ENCODE measurements around the gene SYT13. TPM values are rescaled to one million over a fixed set of nuclear protein-coding genes. Genes with fewer than 3 reads are reported as not detected.

SYT13 gene
- total and polyA plus RNA-seq, 2 donors (not counting 3 experiments of a cell fraction or from before 2014, with no cell fraction given): not detected

- no peak overlapping the region for H2AFZ ChIP-seq (ENCODE audit: low read depth, low read length)
- ChIA-PET POLR2A (no interaction called here), CTCF (interaction anchor here (0.9 to 2.8 kb wide), 2 partner anchors 194 to 467 kb away, joined by 3 to 10 read pairs; no protein-coding TSS in a partner anchor)
- dilution Hi-C loops (cut with MboI; ENCODE audit: extremely low pct_ligation_motif_present, low sequenced_read_pairs) (no loop called here), intact Hi-C loops (cut with micrococcal nuclease) (no loop called here)
- no peaks in the 10 kb centered on the region for H3K4me1 ChIP-seq (ENCODE audit: control insufficient read depth, extremely low read depth, insufficient read depth, low read length)
- no peak overlapping the region for H3K27ac ChIP-seq (ENCODE audit: insufficient read depth, low read depth, low read length)
- no peaks in the 10 kb centered on the region for H4K20me1 ChIP-seq (replicated peaks; ENCODE audit: control insufficient read depth, extremely low read depth, insufficient read depth, low read length)
- BruUV-seq (replicated peaks): no TSS peak
- H3K4me2 ChIP-seq (ENCODE audit: insufficient read depth, low read length): no peak overlapping the region
- H3K9me1 ChIP-seq (replicated peaks; ENCODE audit: control insufficient read depth, extremely low read depth, insufficient read depth, low read length): no peaks in the 10 kb centered on the region
- H3K79me2 ChIP-seq (ENCODE audit: control insufficient read depth, insufficient read depth, low read length): no peaks in the 10 kb centered on the region
- H3K36me3 ChIP-seq (ENCODE audit: control insufficient read depth in 2 of 2, extremely low read depth in 1 of 2, insufficient read depth in 2 of 2, low read length in 2 of 2): no peaks in the 10 kb centered on the region
- H3K27me3 ChIP-seq (ENCODE audit: control insufficient read depth in 2 of 2, insufficient read depth in 2 of 2, low read length in 2 of 2): peaks cover 0 to 5% of the 10 kb centered on the region in 2 experiments
- DNase-seq (ENCODE audit: low read depth, low spot score) (no peak), FAIRE-seq (no peak)
- H3K9ac ChIP-seq (replicated peaks; ENCODE audit: extremely low read depth, insufficient read depth, low read length): no peak overlapping the region
- H3K4me3 ChIP-seq (replicated peaks in 1 of 3; ENCODE audit: insufficient read depth in 1 of 3, low read depth in 1 of 3, low read length in 3 of 3): no peak overlapping the region
- no peaks in the 10 kb centered on the region for H3K9me3 ChIP-seq (replicated peaks; ENCODE audit: control insufficient read depth, insufficient read depth, low read length)
- TF ChIP-seq GATA2 (IDR thresholded peaks at IDR 0.05; ENCODE audit: insufficient read depth, insufficient read length, low read depth, low read length) (no peak), POLR2AphosphoS5 (IDR thresholded peaks at IDR 0.05; ENCODE audit: insufficient read depth, low read depth, low read length) (no peak), EZH2 (IDR thresholded peaks at IDR 0.05; ENCODE audit: borderline replicate concordance, low read depth, low read length, severe bottlenecking) (no peak)
Observed at GRCh38 chr11:45304992-45305335, 18.8 kb upstream of the SYT13 start.

GRCh38 chr11:45304111-45304991 lies 18.2 kb upstream of the SYT13 start:
- no peaks in the 10 kb centered on the region for H3K9me3 ChIP-seq (replicated peaks; ENCODE audit: control insufficient read depth, insufficient read depth, low read length)
- no peak overlapping the region for H3K4me3 ChIP-seq (replicated peaks in 1 of 3; ENCODE audit: insufficient read depth in 1 of 3, low read depth in 1 of 3, low read length in 3 of 3)
- H4K20me1 ChIP-seq (replicated peaks; ENCODE audit: control insufficient read depth, extremely low read depth, insufficient read depth, low read length): no peaks in the 10 kb centered on the region
- FAIRE-seq: no peak
- H3K9me1 ChIP-seq (replicated peaks; ENCODE audit: control insufficient read depth, extremely low read depth, insufficient read depth, low read length): no peaks in the 10 kb centered on the region
- no peak for DNase-seq (ENCODE audit: low read depth, low spot score)
- no peaks in the 10 kb centered on the region for H3K4me1 ChIP-seq (ENCODE audit: control insufficient read depth, extremely low read depth, insufficient read depth, low read length)
- POLR2A ChIA-PET: no interaction called here
- intact Hi-C loops (cut with micrococcal nuclease): no loop called here
- dilution Hi-C loops (cut with MboI; ENCODE audit: extremely low pct_ligation_motif_present, low sequenced_read_pairs): no loop called here
- H3K27me3 ChIP-seq (ENCODE audit: control insufficient read depth in 2 of 2, insufficient read depth in 2 of 2, low read length in 2 of 2): peaks cover 0 to 5% of the 10 kb centered on the region in 2 experiments
- no peaks in the 10 kb centered on the region for H3K79me2 ChIP-seq (ENCODE audit: control insufficient read depth, insufficient read depth, low read length)
- H3K36me3 ChIP-seq (ENCODE audit: control insufficient read depth in 2 of 2, extremely low read depth in 1 of 2, insufficient read depth in 2 of 2, low read length in 2 of 2): no peaks in the 10 kb centered on the region
- no TSS peak for BruUV-seq (replicated peaks)
- no peak overlapping the region for H3K9ac ChIP-seq (replicated peaks; ENCODE audit: extremely low read depth, insufficient read depth, low read length)
- TF ChIP-seq MYC (IDR thresholded peaks at IDR 0.05; ENCODE audit: low read depth, low read length) (no peak), MAX (IDR thresholded peaks at IDR 0.05; ENCODE audit: insufficient read depth, insufficient read length) (no peak), FOS (IDR thresholded peaks at IDR 0.05; ENCODE audit: borderline replicate concordance, insufficient read depth, low read length) (no peak), CTCF (IDR thresholded peaks at IDR 0.05; ENCODE audit: extremely low read depth in 1 of 2, insufficient read depth in 1 of 2, low read depth in 1 of 2, low read length in 2 of 2) (no peak), EZH2 (IDR thresholded peaks at IDR 0.05; ENCODE audit: borderline replicate concordance, low read depth, low read length, severe bottlenecking) (no peak)
- CTCF ChIA-PET: interaction anchor here (0.9 to 2.8 kb wide), 2 partner anchors 194 to 467 kb away, joined by 3 to 10 read pairs; no protein-coding TSS in a partner anchor
- no peak overlapping the region for H3K27ac ChIP-seq (ENCODE audit: insufficient read depth, low read depth, low read length)
- H2AFZ ChIP-seq (ENCODE audit: low read depth, low read length): no peak overlapping the region
- H3K4me2 ChIP-seq (ENCODE audit: insufficient read depth, low read length): no peak overlapping the region
